VCaP (cell line): ENCODE measurements around the gene HRH1.
"Not testable (repeated sequence)": the region's sequence is repeated elsewhere in the genome, so short reads cannot be mapped to it uniquely, and the experiment has no call there.

Experiments
- H3K27ac ChIP-seq: fragments of 450-650 bp; 2 replicates; pipeline ENCODE4 v1.5.1; 2017
- CTCF ChIP-seq: fragments of 450-650 bp; conservative IDR thresholded peaks from 2 replicates; pipeline ENCODE4 v1.5.1; 2017; ENCODE audit warnings: mild to moderate bottlenecking, moderate library complexity

HRH1 gene

GRCh38 chr3:11248596-11248995 is 94.3 kb downstream of the HRH1 start:
- H3K27ac ChIP-seq, result no peak overlapping the region
- no peak for TF ChIP-seq CTCF

GRCh38 chr3:11250902-11251806 is 96.9 kb downstream of the HRH1 start:
- peak overlapping the region; percentile 16; the same call in 1 of the 2 replicates for H3K27ac ChIP-seq

GRCh38 chr3:11251807-11252176 is 97.5 kb downstream of the HRH1 start:
- TF ChIP-seq CTCF, result no peak
- peak overlapping the region; percentile 16; the same call in 1 of the 2 replicates for H3K27ac ChIP-seq

More at GRCh38 chr3:11250902-11251806, 96.9 kb downstream of the HRH1 start:
- TF ChIP-seq CTCF, result no peak

- TF ChIP-seq CTCF, result no peak
- H3K27ac ChIP-seq, result no peak overlapping the region
Measured at GRCh38 chr3:11254876-11255275, 100.6 kb downstream of the HRH1 start.

GRCh38 chr3:11255537-11255936 is 101.2 kb downstream of the HRH1 start:
- H3K27ac ChIP-seq, result not testable (repeated sequence)

GRCh38 chr3:11258958-11259357 is 104.7 kb downstream of the HRH1 start:
- H3K27ac ChIP-seq, result no peak overlapping the region
- no peak for TF ChIP-seq CTCF

GRCh38 chr3:11260460-11260859 is 106.2 kb downstream of the HRH1 start:
- no peak overlapping the region for H3K27ac ChIP-seq
- TF ChIP-seq CTCF, result no peak

GRCh38 chr3:11269007-11269406 is 114.7 kb downstream of the HRH1 start:
- no peak for TF ChIP-seq CTCF
- H3K27ac ChIP-seq, result no peak overlapping the region
